ENCODE results near the gene TIMM10. TPM values are rescaled to one million over a fixed set of nuclear protein-coding genes. Genes with fewer than 3 reads are reported as not detected.
A peak's percentile ranks its signal among the peaks of the same experiment; 100 is the strongest.

TIMM10 gene
- total RNA-seq, 1 donor from 2014 or later, result 61.0 TPM

GRCh38 chr11:57515332-57516060 lies 15.1 kb downstream of the TIMM10 start, which contains the start of gene SLC43A1:
Gene SLC43A1, minus strand, starts transcription at chr11:57515702. Its CDS starts 1,591 bp downstream, at chr11:57514111.
- TF ChIP-seq CTCF (IDR thresholded peaks at IDR 0.05; ENCODE audit: borderline replicate concordance), result no peak
- DNase-seq, result peak; percentile 71
- H3K27ac ChIP-seq (replicated peaks), result peak within 1 kb of the TSS; percentile 79
- H3K36me3 ChIP-seq, result no peaks in the 10 kb centered on the region
- H3K4me1 ChIP-seq, result peaks cover 31% of the 10 kb centered on the region
- no peaks in the 10 kb centered on the region for H3K27me3 ChIP-seq (ENCODE audit: low read depth)
- H3K9me3 ChIP-seq (replicated peaks), result no peaks in the 10 kb centered on the region
- H3K4me3 ChIP-seq, result peak within 1 kb of the TSS; percentile 80
- intact Hi-C loops (cut with micrococcal nuclease), result no loop called here

GRCh38 chr11:57514538-57515331 lies 15.8 kb downstream of the TIMM10 start:
- DNase-seq, result peak; percentile 69
- intact Hi-C loops (cut with micrococcal nuclease), result no loop called here
- TF ChIP-seq CTCF (IDR thresholded peaks at IDR 0.05; ENCODE audit: borderline replicate concordance), result no peak
- peak overlapping the region; percentile 80 for H3K4me3 ChIP-seq
- H3K27ac ChIP-seq (replicated peaks), result peak overlapping the region; percentile 79
- no peaks in the 10 kb centered on the region for H3K36me3 ChIP-seq
- no peaks in the 10 kb centered on the region for H3K9me3 ChIP-seq (replicated peaks)
- peaks cover 31% of the 10 kb centered on the region for H3K4me1 ChIP-seq
- no peaks in the 10 kb centered on the region for H3K27me3 ChIP-seq (ENCODE audit: low read depth)

GRCh38 chr11:57513911-57514537 lies 16.5 kb downstream of the TIMM10 start:
- no peak for TF ChIP-seq CTCF (IDR thresholded peaks at IDR 0.05; ENCODE audit: borderline replicate concordance)
- intact Hi-C loops (cut with micrococcal nuclease), result no loop called here
- no peaks in the 10 kb centered on the region for H3K27me3 ChIP-seq (ENCODE audit: low read depth)
- peak; percentile 42 for DNase-seq
- H3K4me3 ChIP-seq, result peak overlapping the region; percentile 80
- H3K9me3 ChIP-seq (replicated peaks), result no peaks in the 10 kb centered on the region
- H3K27ac ChIP-seq (replicated peaks), result peak overlapping the region; percentile 79
- peaks cover 31% of the 10 kb centered on the region for H3K4me1 ChIP-seq
- no peaks in the 10 kb centered on the region for H3K36me3 ChIP-seq

GRCh38 chr11:57513452-57513795 lies 17.1 kb downstream of the TIMM10 start:
- H3K36me3 ChIP-seq, result no peaks in the 10 kb centered on the region
- peak overlapping the region; percentile 80 for H3K4me3 ChIP-seq
- no peak for TF ChIP-seq CTCF (IDR thresholded peaks at IDR 0.05; ENCODE audit: borderline replicate concordance)
- H3K9me3 ChIP-seq (replicated peaks), result no peaks in the 10 kb centered on the region
- no peaks in the 10 kb centered on the region for H3K27me3 ChIP-seq (ENCODE audit: low read depth)
- H3K27ac ChIP-seq (replicated peaks), result no peak overlapping the region
- intact Hi-C loops (cut with micrococcal nuclease), result no loop called here
- no peak for DNase-seq
- peaks cover 31% of the 10 kb centered on the region for H3K4me1 ChIP-seq

- intact Hi-C loops (cut with micrococcal nuclease), result no loop called here
- Histone ChIP-seq H3K4me1 (peaks cover 31% of the 10 kb centered on the region), H3K9me3 (replicated peaks) (no peaks in the 10 kb centered on the region), H3K27me3 (ENCODE audit: low read depth) (no peaks in the 10 kb centered on the region), H3K27ac (replicated peaks) (no peak overlapping the region), H3K36me3 (no peaks in the 10 kb centered on the region), H3K4me3 (no peak overlapping the region)
- TF ChIP-seq CTCF (IDR thresholded peaks at IDR 0.05; ENCODE audit: borderline replicate concordance), result no peak
- no peak for DNase-seq
Measured at GRCh38 chr11:57512646-57513451, 17.7 kb downstream of the TIMM10 start.

Data from left ventricle myocardium inferior (tissue), 1 donor.